Upper lobe of right lung (tissue), 1 donor: ENCODE measurements around the gene ZNF598. TPM values are rescaled to one million over a fixed set of nuclear protein-coding genes. Genes with fewer than 3 reads are reported as not detected.

ENCODE experiments used
- ATAC-seq: fragments of 200-7000 bp; cut with Tn5 transposase; one replicate; pipeline ENCODE4 v1.9.1; 2020; ENCODE audit warnings: mild to moderate bottlenecking, moderate library complexity
- DNase-seq: peaks from one replicate; pipeline ENCODE4 v3.0.0-alpha.2; 2020
- H3K27ac ChIP-seq: fragments of 200-600 bp; one replicate; pipeline ENCODE4 v1.8.0; 2022
- H3K27me3 ChIP-seq: fragments of 200-600 bp; one replicate; pipeline ENCODE4 v1.8.0; 2022; ENCODE audit warnings: mild to moderate bottlenecking
- H3K36me3 ChIP-seq: fragments of 200-600 bp; one replicate; pipeline ENCODE4 v1.8.0; 2022
- H3K4me1 ChIP-seq: fragments of 200-600 bp; one replicate; pipeline ENCODE4 v1.8.0; 2022
- H3K4me3 ChIP-seq: fragments of 200-600 bp; one replicate; pipeline ENCODE4 v1.8.0; 2022; ENCODE audit warnings: mild to moderate bottlenecking
- H3K9me3 ChIP-seq: fragments of 200-600 bp; one replicate; pipeline ENCODE4 v1.8.0; 2022
- intact Hi-C: fragments of 100-400 bp; cut with DNase I; formaldehyde crosslinking; loops from one replicate; pipeline ENCODE4 v1.11.0; 2022
- total RNA-seq: library from RNA; stranded (reverse); fragmentation: NEBNext Ultra II Directional; extraction: Animal tissue kit (Norgen Biotek cat#: 25700); gene quantifications from one replicate; pipeline ENCODE4 v1.2.1, GENCODE V29; 2021
- TF ChIP-seq, protein P1 (sequence below): fragments of 200-600 bp; IDR thresholded peaks from one replicate; pipeline ENCODE4 v1.8.0; 2022; ENCODE audit warnings: antibody characterized with exemption
- donor health status: DM: no; HTN: yes; CAD: no; lungs with severe emphysema.

Gene ZNF598
- total RNA-seq, 1 donor from 2014 or later, result 38.2 TPM

DNA sequence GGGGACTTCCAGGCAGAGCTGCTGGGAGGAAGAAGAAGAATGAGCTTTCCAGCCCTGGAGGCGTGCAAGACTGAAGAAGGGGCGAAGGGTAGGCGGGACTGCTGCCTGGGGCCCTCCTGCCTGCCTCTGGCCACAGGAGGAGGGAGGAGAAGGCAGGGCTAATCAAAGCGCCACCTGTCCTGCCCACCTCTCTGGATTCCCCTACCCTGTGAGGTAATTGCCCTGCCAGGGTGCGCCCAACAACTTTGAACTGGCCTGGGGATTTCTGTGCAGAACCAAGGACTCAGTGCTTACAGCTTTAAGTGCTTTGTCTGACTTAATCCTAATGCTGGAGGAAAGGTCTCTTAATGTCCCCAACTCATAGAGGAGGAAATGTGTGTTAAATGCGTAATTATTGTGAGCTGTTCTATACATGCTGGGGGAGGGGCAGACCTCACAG is 28.2 kb downstream of the ZNF598 start, which contains the start of gene NOXO1:
TSS of gene NOXO1 (minus strand) at position 72 of the 439 bp plus-strand sequence. CDS start 290 bp downstream, outside the sequence.
- peaks cover 33% of the 10 kb centered on the region for H3K36me3 ChIP-seq
- DNase-seq, result no peak

DNA sequence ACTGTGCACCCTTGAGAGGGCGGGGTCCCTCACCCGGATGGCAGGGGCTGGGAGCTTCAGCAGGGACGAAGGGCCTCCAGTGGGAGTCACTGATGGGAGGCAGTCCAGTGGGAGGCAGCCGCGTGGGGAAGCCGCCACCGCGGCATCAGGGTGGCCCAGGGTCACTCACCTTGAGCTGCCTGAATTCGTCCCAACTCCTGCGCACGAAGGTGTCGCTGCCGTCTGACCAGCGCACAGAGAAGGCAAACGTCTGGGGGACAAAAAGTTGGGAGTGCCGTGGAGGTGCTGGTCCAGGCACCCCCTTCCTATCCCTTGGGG is 28.9 kb downstream of the ZNF598 start:
- H3K9me3 ChIP-seq, result no peaks in the 10 kb centered on the region
- H3K4me1 ChIP-seq, result peaks cover 19% of the 10 kb centered on the region
- ATAC-seq (no peak), DNase-seq (no peak)
- intact Hi-C loops, result no loop called here
- H3K27me3 ChIP-seq, result peaks cover 42% of the 10 kb centered on the region
- H3K36me3 ChIP-seq, result peaks cover 33% of the 10 kb centered on the region
- H3K27ac ChIP-seq, result no peak overlapping the region
- no peak overlapping the region for H3K4me3 ChIP-seq
- TF ChIP-seq, protein P1, sequence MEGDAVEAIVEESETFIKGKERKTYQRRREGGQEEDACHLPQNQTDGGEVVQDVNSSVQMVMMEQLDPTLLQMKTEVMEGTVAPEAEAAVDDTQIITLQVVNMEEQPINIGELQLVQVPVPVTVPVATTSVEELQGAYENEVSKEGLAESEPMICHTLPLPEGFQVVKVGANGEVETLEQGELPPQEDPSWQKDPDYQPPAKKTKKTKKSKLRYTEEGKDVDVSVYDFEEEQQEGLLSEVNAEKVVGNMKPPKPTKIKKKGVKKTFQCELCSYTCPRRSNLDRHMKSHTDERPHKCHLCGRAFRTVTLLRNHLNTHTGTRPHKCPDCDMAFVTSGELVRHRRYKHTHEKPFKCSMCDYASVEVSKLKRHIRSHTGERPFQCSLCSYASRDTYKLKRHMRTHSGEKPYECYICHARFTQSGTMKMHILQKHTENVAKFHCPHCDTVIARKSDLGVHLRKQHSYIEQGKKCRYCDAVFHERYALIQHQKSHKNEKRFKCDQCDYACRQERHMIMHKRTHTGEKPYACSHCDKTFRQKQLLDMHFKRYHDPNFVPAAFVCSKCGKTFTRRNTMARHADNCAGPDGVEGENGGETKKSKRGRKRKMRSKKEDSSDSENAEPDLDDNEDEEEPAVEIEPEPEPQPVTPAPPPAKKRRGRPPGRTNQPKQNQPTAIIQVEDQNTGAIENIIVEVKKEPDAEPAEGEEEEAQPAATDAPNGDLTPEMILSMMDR, result no peak

More for the DNA sequence above, 28.2 kb downstream of the ZNF598 start, which contains the start of gene NOXO1:
- TF ChIP-seq, protein P1, result no peak
- H3K4me1 ChIP-seq, result peaks cover 19% of the 10 kb centered on the region
- intact Hi-C loops, result no loop called here
- H3K27me3 ChIP-seq, result peaks cover 42% of the 10 kb centered on the region
- no peak within 1 kb of the TSS for H3K27ac ChIP-seq
- peak within 1 kb of the TSS; percentile 39 for H3K4me3 ChIP-seq
- no peak for ATAC-seq
- no peaks in the 10 kb centered on the region for H3K9me3 ChIP-seq

DNA sequence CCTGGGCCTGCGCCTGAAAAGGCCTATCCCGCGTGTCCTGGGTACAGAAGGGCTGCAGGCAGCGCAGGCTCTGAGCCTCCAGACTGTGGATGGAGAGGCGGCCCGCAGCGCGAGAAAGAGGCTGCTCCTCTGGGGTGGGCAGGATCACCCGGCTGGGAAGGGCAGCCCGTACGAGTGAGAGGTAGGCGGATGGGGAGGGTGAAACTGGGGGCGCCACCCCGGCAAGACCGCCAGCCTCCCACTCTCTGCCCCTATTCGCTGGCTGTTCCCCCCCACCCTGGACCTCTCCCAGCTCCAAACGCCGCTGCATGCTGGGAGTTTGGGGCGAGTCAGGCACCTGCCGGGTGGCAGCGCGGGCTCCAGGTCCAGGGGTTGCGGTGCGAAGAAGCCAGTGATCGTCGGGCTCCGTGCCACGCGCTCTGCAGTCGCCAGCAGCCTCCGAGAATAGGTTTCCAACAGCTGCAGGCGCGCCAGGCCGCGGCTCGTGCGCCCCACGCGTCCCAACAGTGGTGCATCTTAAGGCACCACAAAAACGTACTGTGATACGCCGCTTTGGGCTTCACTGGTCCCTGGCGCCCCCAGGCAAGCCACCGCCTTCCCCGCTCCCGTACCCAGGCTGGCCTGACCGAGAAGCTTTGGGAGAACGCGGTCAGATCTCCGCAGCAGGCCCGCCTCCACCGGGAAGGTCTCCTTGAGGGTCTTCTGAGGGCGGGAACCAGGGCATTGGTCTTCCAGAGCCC is 29.4 kb downstream of the ZNF598 start:
- H3K27ac ChIP-seq, result peak overlapping the region; percentile 65
- no peaks in the 10 kb centered on the region for H3K9me3 ChIP-seq
- TF ChIP-seq, protein P1, result no peak
- peak overlapping the region; percentile 39 for H3K4me3 ChIP-seq
- peaks cover 42% of the 10 kb centered on the region for H3K27me3 ChIP-seq
- ATAC-seq, result no peak
- H3K36me3 ChIP-seq, result peaks cover 33% of the 10 kb centered on the region
- DNase-seq, result no peak
- intact Hi-C loops, result no loop called here
- peaks cover 15% of the 10 kb centered on the region for H3K4me1 ChIP-seq

DNA sequence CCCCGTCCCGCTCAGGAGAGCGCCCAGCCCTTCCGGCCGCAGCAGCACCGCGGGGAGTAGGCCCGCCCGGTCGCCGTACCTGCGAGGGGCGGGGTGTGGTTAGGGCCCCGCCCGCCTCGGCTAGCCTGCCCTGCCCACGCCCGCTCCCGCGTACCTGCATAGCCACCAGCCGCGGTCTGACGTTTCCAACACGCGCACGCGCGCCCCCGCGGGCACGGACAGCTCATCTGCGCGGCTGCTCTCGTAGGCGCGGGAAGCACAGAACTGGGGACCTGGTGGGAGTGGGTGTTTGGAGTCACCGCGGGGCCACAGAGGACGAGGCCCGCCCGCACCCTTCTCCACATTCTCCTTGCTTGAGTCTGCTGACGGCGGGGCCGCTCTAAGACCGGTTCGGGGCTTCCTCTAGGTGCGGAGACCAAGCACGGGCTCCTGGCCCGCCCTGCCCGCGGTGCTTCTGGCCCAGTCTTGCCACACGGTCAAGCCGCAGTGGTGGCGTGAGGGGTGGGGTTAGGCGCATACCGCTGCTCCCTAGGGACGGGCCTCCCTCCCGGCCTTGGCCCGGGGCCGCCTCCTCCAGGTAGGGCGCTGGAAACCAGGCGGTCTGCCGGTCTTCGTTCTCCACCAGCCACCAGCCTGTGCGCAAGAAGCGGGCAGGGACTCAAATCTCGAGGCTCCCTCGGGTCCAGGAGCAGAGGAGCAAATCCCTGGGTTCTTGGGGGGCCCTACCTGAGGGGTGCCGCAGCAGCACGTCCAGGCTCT is 30.2 kb downstream of the ZNF598 start:
- H3K9me3 ChIP-seq, result no peaks in the 10 kb centered on the region
- H3K4me1 ChIP-seq, result peaks cover 8% of the 10 kb centered on the region
- TF ChIP-seq, protein P1, result no peak
- H3K4me3 ChIP-seq, result peak overlapping the region; percentile 39
- ATAC-seq (peak; percentile 75), DNase-seq (peak; percentile 95)
- H3K36me3 ChIP-seq, result peaks cover 40% of the 10 kb centered on the region
- peaks cover 42% of the 10 kb centered on the region for H3K27me3 ChIP-seq
- H3K27ac ChIP-seq, result peak overlapping the region; percentile 65
- intact Hi-C loops, result no loop called here

DNA sequence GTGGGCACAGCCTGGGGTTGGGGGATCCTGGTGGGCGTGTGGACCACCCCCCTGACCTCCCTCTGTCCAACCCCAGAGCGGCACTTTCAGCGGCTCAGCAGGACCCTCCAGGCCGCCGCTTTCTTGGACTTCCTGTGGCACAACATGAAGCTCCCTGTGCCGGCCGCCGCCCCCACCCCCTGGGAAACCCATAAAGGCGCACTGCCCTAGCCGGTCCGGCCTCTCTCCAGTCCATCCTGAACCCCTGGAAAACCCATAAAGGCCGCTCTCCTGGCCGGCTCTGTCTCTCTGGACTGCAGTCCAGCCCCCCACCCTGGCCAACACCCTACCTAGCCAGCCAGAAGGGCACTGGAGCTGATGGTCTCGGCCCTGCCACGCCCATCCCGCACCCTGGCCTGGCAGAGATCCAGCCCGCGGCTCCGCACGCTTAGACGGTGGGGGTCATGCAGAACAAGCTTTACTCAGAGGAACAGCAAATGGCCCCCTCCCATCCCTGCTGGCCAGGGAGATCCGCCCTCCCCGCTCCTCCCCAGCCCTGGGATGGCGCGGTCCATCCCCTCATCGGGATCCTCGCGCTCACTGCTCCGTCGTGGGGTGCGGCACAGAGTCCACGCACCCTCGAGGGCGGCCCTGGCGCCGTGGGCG is 31.0 kb downstream of the ZNF598 start:
- TF ChIP-seq, protein P1, result no peak
- Histone ChIP-seq H3K36me3 (peaks cover 45% of the 10 kb centered on the region), H3K27me3 (peaks cover 42% of the 10 kb centered on the region), H3K4me3 (peak overlapping the region; percentile 39), H3K4me1 (peaks cover 7% of the 10 kb centered on the region), H3K27ac (peak overlapping the region; percentile 65), H3K9me3 (no peaks in the 10 kb centered on the region)
- intact Hi-C loops, result no loop called here
- ATAC-seq (no peak), DNase-seq (no peak)
